Activated effector memory CD4-positive, alpha-beta T cell treated with anti-CD3 and anti-CD28 coated beads, Interleukin-2, amount 50 U/mL, for 16 hours (primary cell): ENCODE measurements around the gene PAFAH2.

Experiments
- DNase-seq: peaks from one replicate; pipeline ENCODE4 v3.0.0-alpha.2; 2020

The PAFAH2 gene

GRCh38 chr1:25997828-25998761 is at the start of gene PAFAH2:
PAFAH2 (minus strand) TSS chr1:25998063; CDS start chr1:25990816, 7,247 bp downstream.
- peak; percentile 98 for DNase-seq

- DNase-seq = no peak
Observed at GRCh38 chr1:26047278-26047874, 49.5 kb upstream of the PAFAH2 start.

DNA sequence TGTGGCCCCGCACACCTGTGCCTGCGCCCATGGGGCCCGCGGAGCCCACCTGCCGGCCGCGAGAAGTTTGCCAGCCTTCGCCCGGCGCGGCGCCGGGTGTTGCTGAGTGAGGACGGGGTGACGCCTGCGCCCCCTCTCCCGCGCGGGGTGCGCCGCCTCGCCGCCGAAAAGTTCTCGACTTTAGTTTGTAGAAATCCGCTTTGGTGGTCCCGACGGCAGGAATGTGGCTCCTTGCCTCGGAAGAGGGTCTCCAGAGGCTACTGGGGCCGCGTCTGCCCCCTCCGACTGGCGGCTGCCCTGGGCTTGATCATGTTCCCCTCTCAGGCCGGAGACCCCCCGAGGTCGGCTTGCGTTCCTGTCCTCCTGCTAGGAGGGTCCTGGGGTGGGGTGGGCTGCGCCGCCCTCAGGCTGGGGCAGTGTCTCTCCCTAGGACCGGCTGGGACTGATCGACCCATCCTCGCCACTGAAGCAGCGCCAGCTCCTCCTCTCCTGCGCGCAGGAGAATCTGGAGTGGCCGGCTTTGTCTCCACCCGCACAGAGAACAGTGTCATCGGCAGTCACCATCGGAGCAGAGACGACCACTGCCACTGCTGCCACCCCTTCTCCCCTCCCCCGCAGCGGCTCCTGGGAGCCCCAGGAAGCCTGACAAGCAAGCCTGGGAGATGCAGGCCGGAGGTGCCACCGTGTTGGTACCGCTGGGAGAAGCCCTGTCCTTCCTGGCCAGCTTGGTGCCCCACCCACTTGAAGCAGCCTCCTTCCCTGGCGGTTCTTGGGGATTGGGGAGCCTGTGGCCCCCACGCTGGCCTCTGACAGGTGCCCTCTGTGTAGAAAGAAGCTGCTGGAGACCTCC is 48.6 kb upstream of the PAFAH2 start:
- DNase-seq = no peak

DNA sequence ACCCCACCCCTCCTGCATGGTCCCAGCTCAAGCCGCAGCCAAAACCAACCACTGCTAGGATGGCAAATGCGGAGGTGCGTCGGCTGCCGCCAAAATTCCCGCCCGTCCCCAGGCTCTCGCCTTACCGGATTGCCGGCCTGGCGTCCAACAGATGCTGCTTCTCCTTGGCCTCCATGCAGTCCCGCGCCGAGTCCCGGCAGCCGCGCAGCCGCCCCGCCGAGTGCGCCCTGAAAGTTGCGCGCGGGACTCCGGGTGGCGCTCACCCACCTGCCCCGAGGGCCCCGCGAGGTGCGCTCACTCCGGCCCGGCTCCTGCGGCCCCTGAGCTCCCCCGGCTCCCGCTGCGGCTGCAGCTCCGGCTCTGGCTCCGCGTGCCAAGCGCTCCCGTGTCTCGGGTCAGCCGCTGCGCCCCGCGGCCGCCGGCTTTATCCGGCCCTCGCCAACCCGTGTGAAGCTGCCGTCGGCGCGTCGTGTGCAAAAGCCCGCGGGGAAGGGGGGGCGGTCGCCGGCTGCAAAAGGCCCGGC is 47.9 kb upstream of the PAFAH2 start, which contains the start of gene SLC30A2:
TSS of gene SLC30A2 (minus strand) at position 397 of the 524 bp plus-strand sequence. CDS start at position 175, 222 bp downstream.
- DNase-seq = no peak

DNA sequence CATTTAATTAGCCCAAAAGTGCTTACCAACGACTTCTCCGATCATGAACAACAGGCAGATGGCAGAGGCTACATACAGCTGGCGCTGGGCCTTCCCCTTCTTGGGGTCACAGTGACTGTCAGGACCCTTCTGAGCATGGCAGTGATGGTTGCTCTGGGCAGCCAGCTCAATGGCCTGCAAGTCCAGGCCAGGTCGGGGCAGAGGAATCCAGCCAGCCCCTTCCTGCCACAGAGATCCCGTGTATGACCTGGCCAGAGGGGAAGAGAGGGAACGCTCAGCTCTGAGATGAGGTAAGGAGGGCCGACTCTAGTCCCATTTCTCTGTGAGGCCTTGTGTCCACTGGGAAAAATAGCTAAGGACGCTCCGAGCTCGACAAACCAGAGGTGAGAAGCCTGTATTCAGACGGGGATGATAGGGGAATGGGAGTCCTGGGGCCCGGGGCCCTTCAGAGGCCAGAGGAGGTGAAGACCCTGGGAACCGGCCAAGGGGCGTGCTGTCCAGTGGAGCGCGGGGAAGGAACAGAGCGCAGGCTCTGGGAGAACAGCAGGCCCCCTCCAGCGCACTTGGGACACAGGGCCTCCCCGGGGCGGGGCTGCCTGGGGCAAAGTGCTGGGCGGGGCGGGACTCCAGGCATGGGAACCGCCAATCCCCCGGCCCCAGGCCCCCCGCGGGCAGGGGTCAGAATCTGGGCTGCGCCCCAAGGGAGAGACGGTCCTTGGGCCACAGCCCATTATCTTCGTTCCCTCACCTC is 47.3 kb upstream of the PAFAH2 start:
- no peak for DNase-seq

- no peak for DNase-seq
Observed at GRCh38 chr1:26044414-26044813, 46.6 kb upstream of the PAFAH2 start.

GRCh38 chr1:26043765-26044164 is 45.9 kb upstream of the PAFAH2 start:
- no peak for DNase-seq

DNA sequence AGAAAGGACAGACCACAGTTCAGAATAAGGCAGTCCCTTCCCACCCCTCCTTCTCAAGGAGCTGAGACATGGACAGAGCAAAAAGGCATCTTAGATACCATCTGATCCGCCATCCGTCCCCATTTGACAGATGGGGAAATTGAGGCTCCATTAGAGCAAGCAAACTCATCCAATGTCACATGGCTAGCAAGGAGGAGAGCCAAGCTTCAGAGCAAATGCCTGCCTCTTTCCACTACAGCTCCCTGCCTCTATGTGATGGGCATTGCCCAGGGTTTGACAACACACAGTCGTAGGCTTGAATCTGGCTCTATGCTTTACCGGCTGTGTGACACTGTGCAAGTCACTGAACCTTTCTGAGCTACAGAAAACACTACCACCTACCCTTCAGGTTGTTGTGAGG is 44.1 kb upstream of the PAFAH2 start:
- DNase-seq = no peak

DNA sequence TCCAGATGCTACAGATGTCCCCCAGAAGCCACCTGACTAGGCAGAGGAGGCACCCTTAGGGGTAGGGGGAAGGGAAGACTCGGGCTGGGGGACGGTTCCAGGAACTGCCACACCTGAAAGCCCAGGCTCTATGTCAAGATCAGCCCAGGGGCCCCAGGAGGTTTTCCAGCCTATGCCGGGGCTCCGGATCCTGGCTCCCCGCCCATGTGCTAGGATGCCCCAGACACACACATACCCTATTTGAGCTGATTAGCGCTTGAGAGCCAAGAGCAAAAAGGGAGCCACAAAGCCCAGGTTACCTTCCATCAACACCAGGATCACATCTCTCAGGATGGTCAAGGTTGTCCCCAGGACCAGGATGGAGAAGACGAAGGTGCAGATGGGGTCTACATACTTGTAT is 43.5 kb upstream of the PAFAH2 start:
- DNase-seq = no peak

DNA sequence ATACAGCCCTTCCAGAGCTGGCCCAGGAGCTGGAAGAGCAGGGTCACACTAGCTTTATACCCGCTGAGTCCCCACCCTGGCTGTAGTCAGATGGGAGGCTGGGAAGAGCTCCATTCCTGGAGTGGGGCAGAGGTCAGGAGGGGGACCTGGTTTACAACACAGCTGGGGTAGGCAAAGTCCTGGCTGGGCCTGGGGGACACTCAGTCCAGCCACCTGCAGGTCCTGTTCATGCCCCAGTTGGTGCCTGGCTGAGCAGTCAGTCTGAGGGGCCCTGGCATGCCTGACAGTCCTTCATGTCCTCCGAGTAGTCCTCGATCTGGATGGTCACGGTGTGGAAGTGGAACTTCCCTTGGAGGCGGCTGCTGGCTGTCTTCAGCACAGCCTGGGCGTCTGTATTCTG is 41.0 kb upstream of the PAFAH2 start:
- DNase-seq = no peak

DNA sequence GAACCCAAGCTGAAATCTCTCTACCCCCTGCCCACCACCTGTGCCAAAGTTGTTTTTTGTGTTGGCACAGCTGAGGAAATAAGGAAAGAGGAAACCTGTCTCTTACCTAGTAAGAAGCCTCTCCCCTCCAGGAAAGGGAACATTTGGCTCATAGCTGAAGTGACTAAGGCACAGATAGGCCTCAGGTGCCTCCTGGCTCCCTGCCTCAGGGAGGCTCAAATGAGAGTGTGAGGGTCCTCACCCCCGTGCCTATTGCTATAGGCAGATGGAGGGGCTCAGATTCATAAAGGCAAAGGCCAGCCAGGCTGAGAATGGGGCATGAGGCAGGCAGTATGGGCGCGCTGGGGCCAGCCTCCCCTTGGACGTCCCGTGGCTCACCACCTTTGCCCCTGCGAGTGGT is 40.6 kb upstream of the PAFAH2 start:
- DNase-seq = no peak

DNA sequence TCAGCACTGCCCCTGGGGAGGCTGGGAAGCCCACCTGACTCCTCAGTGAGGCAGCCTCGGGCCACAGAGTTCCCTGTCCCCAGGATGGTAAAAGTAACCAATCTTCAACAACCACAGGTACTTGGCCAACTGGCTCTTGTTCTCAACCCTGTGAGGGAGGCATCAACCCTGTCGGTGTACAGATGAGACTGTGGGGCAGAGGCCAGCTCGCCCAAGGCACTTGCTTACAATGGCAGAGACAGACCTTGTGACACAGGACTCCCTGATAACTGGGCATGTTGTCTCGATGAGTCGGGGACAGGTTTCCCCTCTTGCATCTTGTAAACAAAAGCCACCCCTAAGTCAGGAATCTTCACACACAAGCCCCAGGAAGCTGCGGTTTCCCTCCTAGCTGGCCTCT is 40.0 kb upstream of the PAFAH2 start:
- no peak for DNase-seq

DNA sequence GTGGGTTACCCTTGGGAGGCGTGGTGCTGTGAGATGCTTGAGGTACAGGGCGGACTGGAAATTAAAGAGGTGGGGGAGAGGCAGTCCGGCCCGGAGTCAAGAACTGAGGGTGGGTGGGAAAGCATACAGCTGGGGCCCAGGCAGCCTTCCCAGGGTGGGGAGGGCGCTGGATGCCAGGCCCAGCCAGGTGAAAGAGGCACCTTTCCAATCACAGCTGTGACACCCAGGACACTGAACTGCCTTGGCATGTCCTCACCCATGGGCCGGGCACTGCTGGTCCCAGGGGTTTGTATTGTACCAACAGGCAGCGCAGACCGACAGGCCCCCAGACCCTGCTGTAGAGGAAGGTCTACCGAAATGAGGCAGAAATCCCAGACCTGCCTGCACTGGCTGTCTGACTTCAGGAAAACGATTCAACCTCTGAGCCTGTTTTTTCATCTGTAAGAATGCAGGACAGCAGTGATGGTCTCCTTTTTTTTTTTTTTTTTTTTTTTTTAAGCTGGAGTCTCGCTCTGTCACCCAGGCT is 39.0 kb upstream of the PAFAH2 start:
- no peak for DNase-seq

- peak; percentile 93 for DNase-seq
Observed at GRCh38 chr1:26035959-26036755, 38.3 kb upstream of the PAFAH2 start.

- DNase-seq = peak; percentile 97
Observed at GRCh38 chr1:26035203-26035958, 37.5 kb upstream of the PAFAH2 start.

DNA sequence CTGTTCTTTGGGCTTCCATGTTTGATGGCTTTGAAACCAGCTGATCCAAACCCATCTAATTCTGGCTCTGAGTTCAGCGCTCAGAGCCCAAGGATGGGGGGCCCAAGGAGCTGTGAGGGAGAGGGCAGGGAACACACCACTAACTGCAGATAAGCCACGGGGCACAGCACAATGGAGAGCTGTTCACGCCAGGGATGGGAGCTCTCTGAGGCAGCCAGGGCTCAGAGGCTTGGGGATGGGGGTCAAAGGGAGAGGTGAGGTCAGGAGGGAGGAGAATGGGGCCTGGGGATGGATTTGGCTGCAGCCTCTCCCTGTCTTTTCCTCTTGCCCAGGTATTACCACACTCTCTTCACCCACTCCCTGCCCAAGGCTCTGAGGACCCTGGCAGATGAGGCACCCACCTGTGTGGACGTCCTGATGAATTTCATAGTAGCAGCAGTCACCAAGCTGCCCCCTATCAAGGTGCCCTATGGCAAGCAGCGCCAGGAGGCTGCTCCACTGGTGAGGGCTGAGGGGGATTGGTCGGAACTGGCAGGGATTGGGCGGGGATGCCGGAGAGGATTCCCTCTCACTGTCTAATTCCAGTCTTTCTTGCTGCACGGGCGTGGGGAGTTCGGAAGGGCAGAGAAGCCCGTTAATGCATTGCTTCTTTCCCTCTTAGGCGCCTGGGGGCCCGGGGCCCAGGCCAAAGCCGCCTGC is 36.8 kb upstream of the PAFAH2 start:
- DNase-seq = no peak

- DNase-seq = no peak
Observed at GRCh38 chr1:26032656-26033357, 34.9 kb upstream of the PAFAH2 start.

GRCh38 chr1:26031611-26032220 is 33.9 kb upstream of the PAFAH2 start:
- DNase-seq = no peak

GRCh38 chr1:26031196-26031595 is 33.3 kb upstream of the PAFAH2 start:
- DNase-seq = no peak
